Measurements from ENCODE around the gene KDM8.
"Not testable (repeated sequence)": the region's sequence is repeated elsewhere in the genome, so short reads cannot be mapped to it uniquely, and the experiment has no call there.

Gene KDM8

GRCh38 chr16:27245276-27246172 is 42.2 kb downstream of the KDM8 start:
- DNase-seq = no peak

GRCh38 chr16:27246439-27246838 is 43.1 kb downstream of the KDM8 start:
- no peak for DNase-seq

GRCh38 chr16:27247076-27247475 is 43.8 kb downstream of the KDM8 start:
- not testable (repeated sequence) for DNase-seq

GRCh38 chr16:27248036-27248435 is 44.7 kb downstream of the KDM8 start:
- DNase-seq = no peak

GRCh38 chr16:27248886-27249285 is 45.6 kb downstream of the KDM8 start:
- DNase-seq = not testable (repeated sequence)

- DNase-seq = no peak
These were observed 48.3 kb downstream of the KDM8 start for GRCh38 chr16:27251541-27252205.

- DNase-seq = no peak
These were observed 48.9 kb downstream of the KDM8 start for GRCh38 chr16:27252206-27252585.

- no peak for DNase-seq
These were observed 50.2 kb downstream of the KDM8 start for GRCh38 chr16:27253526-27253930.

- no peak for DNase-seq
These were observed 51.0 kb downstream of the KDM8 start for GRCh38 chr16:27254262-27254811.

- no peak for DNase-seq
These were observed 53.5 kb downstream of the KDM8 start for GRCh38 chr16:27256861-27257260.

- no peak for DNase-seq
These were observed 53.9 kb downstream of the KDM8 start for GRCh38 chr16:27257271-27257670.

- no peak for DNase-seq
These were observed 55.0 kb downstream of the KDM8 start for GRCh38 chr16:27258241-27258734.

GRCh38 chr16:27259710-27260109 is 56.4 kb downstream of the KDM8 start:
- no peak for DNase-seq

- DNase-seq = not testable (repeated sequence)
These were observed 59.6 kb downstream of the KDM8 start for GRCh38 chr16:27262904-27263423.

GRCh38 chr16:27264151-27264550 is 60.8 kb downstream of the KDM8 start:
- no peak for DNase-seq

- no peak for DNase-seq
These were observed 62.7 kb downstream of the KDM8 start for GRCh38 chr16:27265982-27266381.

GRCh38 chr16:27267037-27267677 is 63.8 kb downstream of the KDM8 start:
- DNase-seq = no peak

- DNase-seq = peak; percentile 96
These were observed 65.3 kb downstream of the KDM8 start, which contains the start of gene NSMCE1 for GRCh38 chr16:27268376-27269299. Gene NSMCE1 (minus strand): TSS chr16:27268772. CDS start chr16:27257570, 11,202 bp downstream.

GRCh38 chr16:27269300-27270150 is 66.2 kb downstream of the KDM8 start:
- DNase-seq = no peak

- DNase-seq = no peak
These were observed 67.0 kb downstream of the KDM8 start for GRCh38 chr16:27270349-27270748.

Measured in CD4-positive, alpha-beta T cell treated with Interleukin-12 subunit alpha and Interleukin-12 subunit beta, for 1 hour (primary cell).